H1 (cell line): ENCODE results near the gene BUB1B.

ENCODE experiments used
- CTCF ChIP-seq, 3 experiments: IDR thresholded peaks; 1 replicate in 2 of 3; 2 replicates in 1 of 3; pipeline versions ENCODE4 v1.5.1 to v1.6.1; 2011; ENCODE audit warnings: low read length in 3 of 3, mild to moderate bottlenecking in 3 of 3, inconsistent platforms in 2 of 3, low read depth in 1 of 3, moderate library complexity in 1 of 3; ENCODE audit not compliant: insufficient read depth in 1 of 3; ENCODE audit errors: control extremely low read depth in 1 of 3
- KDM1A ChIP-seq: fragments of 200-600, 300-600 bp; sonication (generic); IDR thresholded peaks from 2 replicates; pipeline ENCODE4 v1.7.1; 2016; ENCODE audit warnings: mild to moderate bottlenecking, low read length, borderline replicate concordance
- PHF8 ChIP-seq: fragments of 200-600 bp; sonication (generic); conservative IDR thresholded peaks from 2 replicates; pipeline ENCODE4 v1.7.1; 2012; ENCODE audit warnings: low read depth, mild to moderate bottlenecking, inconsistent platforms, low read length, moderate library complexity

GRCh38 chr15:40134885-40135284, 26.0 kb upstream of the BUB1B start:
- no peak for TF ChIP-seq CTCF (IDR thresholded peaks at IDR 0.05; ENCODE audit: control extremely low read depth in 1 of 3, insufficient read depth in 1 of 3, low read depth in 1 of 3, low read length in 3 of 3)
- no peak for TF ChIP-seq PHF8
- no peak for TF ChIP-seq KDM1A
